B cell (primary cell): Measurements from ENCODE around the gene TCF3.

Source experiments
- CTCF ChIP-seq: fragments of 200-600 bp; IDR thresholded peaks from one replicate; pipeline ENCODE4 v1.8.0; 2022; ENCODE audit warnings: antibody characterized with exemption, mild to moderate bottlenecking
- EZH2 ChIP-seq: IDR thresholded peaks from 2 replicates; pipeline ENCODE4 v1.6.1; 2012; ENCODE audit warnings: borderline replicate concordance, low read depth, mild to moderate bottlenecking, moderate library complexity, low read length; ENCODE audit not compliant: insufficient read depth, poor library complexity, severe bottlenecking

DNA sequence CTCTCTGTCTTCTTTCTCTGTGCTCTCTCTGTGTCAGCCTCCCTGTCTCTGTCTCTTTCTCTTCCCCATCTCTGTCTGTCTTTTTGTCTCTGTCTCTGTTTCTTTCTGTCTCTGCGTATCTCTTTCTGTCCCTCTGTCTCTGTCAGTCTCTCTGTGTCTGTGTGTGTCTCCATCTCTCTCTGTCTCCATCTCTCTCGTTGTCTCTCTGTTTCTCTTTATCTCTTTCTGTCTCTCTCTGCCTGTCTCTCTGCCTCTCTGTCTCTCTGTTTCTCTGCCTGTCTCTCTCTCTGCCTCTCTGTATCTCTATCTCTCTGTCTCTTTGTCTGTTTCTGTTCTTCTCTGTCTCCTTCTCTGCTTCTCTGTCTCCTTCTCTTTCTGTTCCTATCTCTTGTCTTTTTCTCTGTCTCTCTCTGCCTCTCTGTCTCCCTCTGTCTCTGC lies 15.7 kb upstream of the TCF3 start:
- TF ChIP-seq EZH2 (no peak), CTCF (no peak)
